ENCODE data around the gene TBL1Y.
"Not testable (repeated sequence)": the region's sequence is repeated elsewhere in the genome, so short reads cannot be mapped to it uniquely, and the experiment has no call there.

Gene TBL1Y

GRCh38 chrY:7078725-7079124, 168.2 kb downstream of the TBL1Y start:
- DNase-seq (ENCODE audit: extremely low read depth in 1 of 2, low read depth in 1 of 2) = no peak

- DNase-seq (ENCODE audit: extremely low read depth in 1 of 2, low read depth in 1 of 2) = not testable (repeated sequence)
These were observed 170.1 kb downstream of the TBL1Y start for GRCh38 chrY:7080548-7080947.

- peak in 1 of 2 donors; percentile 47 for DNase-seq (ENCODE audit: extremely low read depth in 1 of 2, low read depth in 1 of 2)
These were observed 175.1 kb downstream of the TBL1Y start for GRCh38 chrY:7085606-7086005.

- no peak for DNase-seq (ENCODE audit: extremely low read depth in 1 of 2, low read depth in 1 of 2)
These were observed 182.3 kb downstream of the TBL1Y start for GRCh38 chrY:7092836-7093235.

- no peak for DNase-seq (ENCODE audit: extremely low read depth in 1 of 2, low read depth in 1 of 2)
These were observed 183.9 kb downstream of the TBL1Y start for GRCh38 chrY:7094365-7094764.

- no peak for DNase-seq (ENCODE audit: extremely low read depth in 1 of 2, low read depth in 1 of 2)
These were observed 186.5 kb downstream of the TBL1Y start for GRCh38 chrY:7097021-7097420.

GRCh38 chrY:7099742-7100141, 189.2 kb downstream of the TBL1Y start:
- DNase-seq (ENCODE audit: extremely low read depth in 1 of 2, low read depth in 1 of 2) = no peak

GRCh38 chrY:7102680-7103079, 192.2 kb downstream of the TBL1Y start:
- DNase-seq (ENCODE audit: extremely low read depth in 1 of 2, low read depth in 1 of 2) = no peak

GRCh38 chrY:7107179-7107578, 196.7 kb downstream of the TBL1Y start:
- no peak for DNase-seq (ENCODE audit: extremely low read depth in 1 of 2, low read depth in 1 of 2)

- no peak for DNase-seq (ENCODE audit: extremely low read depth in 1 of 2, low read depth in 1 of 2)
These were observed 199.6 kb downstream of the TBL1Y start for GRCh38 chrY:7110086-7110485.

GRCh38 chrY:7115871-7116270, 205.4 kb downstream of the TBL1Y start:
- no peak for DNase-seq (ENCODE audit: extremely low read depth in 1 of 2, low read depth in 1 of 2)

- DNase-seq (ENCODE audit: extremely low read depth in 1 of 2, low read depth in 1 of 2) = no peak
These were observed 211.7 kb downstream of the TBL1Y start for GRCh38 chrY:7122202-7122601.

- no peak for DNase-seq (ENCODE audit: extremely low read depth in 1 of 2, low read depth in 1 of 2)
These were observed 214.9 kb downstream of the TBL1Y start for GRCh38 chrY:7125136-7126056.

GRCh38 chrY:7128211-7128610, 217.7 kb downstream of the TBL1Y start:
- no peak for DNase-seq (ENCODE audit: extremely low read depth in 1 of 2, low read depth in 1 of 2)

All from stimulated activated CD8-positive, alpha-beta memory T cell treated with anti-CD3 and anti-CD28 coated beads, Interleukin-7, amount 100 ng/mL, for 48 hours (primary cell).